HCT116 (cell line): Measurements from ENCODE around the gene EPHB3. TPM values are rescaled to one million over a fixed set of nuclear protein-coding genes. Genes with fewer than 3 reads are reported as not detected.

Experiments
- ATAC-seq: fragments of 200-7000 bp; cut with Tn5 transposase; 2 replicates; pipeline ENCODE4 v1.9.1; 2020; ENCODE audit warnings: mild to moderate bottlenecking, moderate library complexity
- BruUV-seq: library from RNA; stranded (reverse); fragments of 400-500 nt; replicated peaks from 2 replicates; lab custom pipeline; 2021; lab: Mats Ljungman, UMichigan
- CTCF ChIA-PET: fragments of 300-600 bp; sonication (Branson Sonifier 250); formaldehyde crosslinking; loops from one replicate; lab custom pipeline; 2021; ENCODE audit warnings: antibody characterized with exemption; lab: Charles Lee
- POLR2A ChIA-PET: fragments of 300-600, 350-600 bp; sonication (Branson Sonifier 250); formaldehyde crosslinking; loops from one replicate; lab custom pipeline; 2021; ENCODE audit warnings: antibody characterized with exemption; lab: Charles Lee
- RAD21 ChIA-PET, 2 experiments: fragments of 300-600 bp; sonication (Branson Sonifier 250); formaldehyde crosslinking; loops; one replicate each; lab custom pipeline; 2023; ENCODE audit warnings: low total read pairs in 2 of 2; ENCODE audit not compliant: uncharacterized antibody in 2 of 2, unreplicated experiment in 2 of 2, low non-redundant PET in 1 of 2; lab: Charles Lee
- DNase-seq: peaks from one replicate; pipeline ENCODE4 v3.0.0-alpha.2; 2010; ENCODE audit warnings: low read depth, low spot score
- H2AFZ ChIP-seq: fragments of 200-600 bp; shearing (Covaris generic), sonication (generic); 2 replicates; pipeline ENCODE4 v1.6.1; 2017; ENCODE audit warnings: low read depth, mixed run types, mixed read lengths, antibody characterized with exemption, low read length; ENCODE audit not compliant: poor library complexity, severe bottlenecking
- H3K27ac ChIP-seq: 2 replicates; pipeline ENCODE4 v1.5.1; 2012; ENCODE audit warnings: low read depth, low read length
- H3K27me3 ChIP-seq: fragments of 200-600 bp; sonication (generic); 2 replicates; pipeline ENCODE4 v1.6.1; 2016; ENCODE audit warnings: mixed run types, low read length, mixed read lengths; ENCODE audit not compliant: insufficient read depth
- H3K36me3 ChIP-seq, 2 experiments: fragments of 200-500 bp in 1 of 2; fragments of 200-600 bp in 1 of 2; sonication (Bioruptor generic) in 1 of 2; sonication (generic) in 1 of 2; 2 replicates each; pipeline versions ENCODE4 v1.5.1 to v1.6.1; 2014 to 2016; ENCODE audit warnings: low read length in 2 of 2, inconsistent platforms in 1 of 2, mixed read lengths in 1 of 2, mixed run types in 1 of 2; ENCODE audit not compliant: insufficient read depth in 2 of 2, control insufficient read depth in 1 of 2
- H3K4me1 ChIP-seq, 2 experiments: fragments of 200-600 bp in 1 of 2; sonication (generic) in 1 of 2; 2 replicates each; pipeline versions ENCODE4 v1.5.1 to v1.6.1; 2012 to 2017; ENCODE audit warnings: low read length in 2 of 2, inconsistent platforms in 1 of 2, mild to moderate bottlenecking in 1 of 2, mixed read lengths in 1 of 2, mixed run types in 1 of 2, moderate library complexity in 1 of 2; ENCODE audit not compliant: insufficient read depth in 2 of 2, control insufficient read depth in 1 of 2
- H3K4me2 ChIP-seq: fragments of 200-600 bp; sonication (generic); 2 replicates; pipeline ENCODE4 v1.6.1; 2017; ENCODE audit warnings: mixed run types, low read length, mixed read lengths
- H3K4me3 ChIP-seq, 2 experiments: fragments of 200-600 bp in 1 of 2; sonication (generic) in 1 of 2; replicated peaks in 1 of 2; 2 replicates each; pipeline ENCODE4 v1.5.1; 2011 to 2016; ENCODE audit warnings: low read length in 2 of 2, control low read depth in 1 of 2, low read depth in 1 of 2, mild to moderate bottlenecking in 1 of 2, mixed read lengths in 1 of 2, mixed run types in 1 of 2
- H3K79me2 ChIP-seq: fragments of 200-600 bp; sonication (generic); 2 replicates; pipeline ENCODE4 v1.6.1; 2017; ENCODE audit warnings: mild to moderate bottlenecking, mixed run types, low read length, moderate library complexity, mixed read lengths; ENCODE audit not compliant: insufficient read depth
- H3K9ac ChIP-seq: fragments of 200-600 bp; sonication (generic); 2 replicates; pipeline ENCODE4 v1.6.1; 2016; ENCODE audit warnings: low read length, mixed read lengths
- H3K9me2 ChIP-seq: fragments of 200-600 bp; sonication (generic), shearing (Covaris generic); 2 replicates; pipeline ENCODE4 v1.6.1; 2017; ENCODE audit warnings: mixed run types, mild to moderate bottlenecking, moderate library complexity; ENCODE audit not compliant: insufficient read depth
- H3K9me3 ChIP-seq, 2 experiments: fragments of 200-500 bp in 1 of 2; fragments of 200-600 bp in 1 of 2; sonication (Bioruptor generic) in 1 of 2; sonication (generic) in 1 of 2; 2 replicates each; pipeline ENCODE4 v1.6.1; 2014 to 2017; ENCODE audit warnings: low read length in 2 of 2, mixed read lengths in 2 of 2, inconsistent platforms in 1 of 2, low read depth in 1 of 2, mild to moderate bottlenecking in 1 of 2, mixed run types in 1 of 2, moderate library complexity in 1 of 2; ENCODE audit not compliant: control insufficient read depth in 1 of 2, insufficient read depth in 1 of 2
- H4K20me1 ChIP-seq: fragments of 200-600 bp; sonication (generic), shearing (Covaris generic); 2 replicates; pipeline ENCODE4 v1.6.1; 2017; ENCODE audit warnings: mixed run types, mild to moderate bottlenecking, moderate library complexity; ENCODE audit not compliant: insufficient read depth
- EZH2phosphoT487 ChIP-seq: fragments of 200-600 bp; IDR thresholded peaks from 2 replicates; pipeline ENCODE4 v1.6.1; 2018; ENCODE audit warnings: antibody characterized with exemption, borderline replicate concordance
- JUND ChIP-seq: IDR thresholded peaks from 2 replicates; pipeline ENCODE4 v1.6.1; 2012
- POLR2AphosphoS5 ChIP-seq: IDR thresholded peaks from 2 replicates; pipeline ENCODE4 v1.6.1; 2011; ENCODE audit warnings: mild to moderate bottlenecking, low read depth, low read length, moderate library complexity
- RAD21 ChIP-seq: IDR thresholded peaks from 2 replicates; pipeline ENCODE4 v1.6.1; 2012; ENCODE audit warnings: low read depth, mild to moderate bottlenecking
- intact Hi-C: fragments of 100-400 bp; cut with micrococcal nuclease; formaldehyde crosslinking; loops from 2 replicates; pipeline ENCODE4 v1.10.0; 2022
- total RNA-seq: library from RNA; stranded (reverse); gene quantifications from one replicate; pipeline ENCODE4 v1.2.1, GENCODE V29; 2021; ENCODE audit not compliant: unreplicated experiment
- TF ChIP-seq, protein P1 (sequence below), 3 experiments: fragments of 200-600 bp in 1 of 3; sonication (generic) in 1 of 3; IDR thresholded peaks in 2 of 3; conservative IDR thresholded peaks in 1 of 3; 2 replicates each; pipeline ENCODE4 v1.5.1; 2012 to 2017; ENCODE audit warnings: low read depth in 2 of 3, low read length in 2 of 3, antibody characterized with exemption in 1 of 3, borderline replicate concordance in 1 of 3, control low read depth in 1 of 3, mild to moderate bottlenecking in 1 of 3, mixed read lengths in 1 of 3, mixed run types in 1 of 3, moderate library complexity in 1 of 3; ENCODE audit not compliant: insufficient read depth in 1 of 3

The EPHB3 gene
- total RNA-seq, 1 experiment from 2014 or later: 6.5 TPM

DNA sequence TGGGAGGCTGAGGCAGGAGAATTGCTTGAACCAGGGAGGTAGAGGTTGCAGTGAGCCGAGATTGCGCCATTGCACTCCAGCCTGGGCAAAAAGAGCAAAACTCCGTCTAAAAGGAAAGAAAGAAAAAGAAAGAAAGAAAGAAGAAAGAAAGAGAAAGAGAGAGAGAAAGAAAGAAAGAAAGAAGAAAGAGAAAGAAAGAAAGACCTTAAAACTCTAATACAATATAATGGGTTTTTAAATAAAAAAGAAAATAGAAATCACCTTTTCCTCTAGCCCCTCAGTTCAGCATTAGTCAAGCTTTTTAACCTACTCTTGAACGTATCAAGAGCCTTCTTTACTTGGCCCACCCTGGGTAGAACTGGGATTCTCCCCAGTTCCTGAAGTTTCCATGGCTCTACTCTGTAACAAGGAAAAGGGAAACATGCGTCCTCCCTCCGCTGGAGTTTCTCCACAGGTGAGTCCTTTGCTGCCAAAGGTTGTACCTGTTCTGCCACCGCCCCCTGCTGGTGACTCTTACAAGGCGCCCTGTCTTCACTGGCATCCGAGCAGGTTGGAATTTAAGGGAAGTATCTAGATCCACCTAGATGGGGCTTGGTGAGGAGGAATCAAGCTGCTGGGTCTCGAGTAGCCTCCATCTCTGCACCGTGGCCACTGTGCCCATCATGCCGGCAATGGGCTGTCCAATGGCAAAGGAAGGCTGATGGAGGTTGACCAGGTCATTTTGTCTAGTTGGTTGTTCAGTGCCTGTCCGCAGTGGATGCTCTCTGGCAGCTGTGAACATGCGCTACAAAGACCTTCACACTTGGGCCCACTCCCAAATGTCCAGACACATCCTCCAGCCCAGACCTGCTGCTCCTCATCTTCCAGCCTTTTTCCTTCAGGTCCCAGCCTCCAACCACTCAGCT, 20.6 kb upstream of the EPHB3 start:
- ChIA-PET POLR2A (interaction anchor here (0.9 to 1.4 kb wide), 2 partner anchors 170 to 179 kb away, joined by 3 to 6 read pairs; partner anchors contain the start of gene POLR2H), RAD21 (interaction anchor here (2.7 to 2.9 kb wide), 2 partner anchors 169 kb away, joined by 10 to 19 read pairs; no protein-coding TSS in a partner anchor)
- H4K20me1 ChIP-seq: no peaks in the 10 kb centered on the region
- peaks cover 0 to 11% of the 10 kb centered on the region in 2 experiments; a peak in 2 of 4 replicates for H3K4me1 ChIP-seq
- H3K36me3 ChIP-seq: no peaks in the 10 kb centered on the region
- H3K9me3 ChIP-seq: no peaks in the 10 kb centered on the region
- H3K79me2 ChIP-seq: no peaks in the 10 kb centered on the region
- no peak overlapping the region for H3K4me3 ChIP-seq
- peak overlapping the region; percentile 97 for H2AFZ ChIP-seq
- intact Hi-C loops: loop anchor here (1.0 to 5.0 kb wide), 4 partner anchors 72 to 644 kb away; no protein-coding TSS in a partner anchor
- peak overlapping the region; percentile 58 for H3K4me2 ChIP-seq
- H3K9ac ChIP-seq: no peak overlapping the region
- no peak overlapping the region for H3K27ac ChIP-seq
- TF ChIP-seq RAD21 (peak; percentile 97), JUND (no peak), EZH2phosphoT487 (no peak), POLR2AphosphoS5 (no peak)
- TF ChIP-seq, protein P1, sequence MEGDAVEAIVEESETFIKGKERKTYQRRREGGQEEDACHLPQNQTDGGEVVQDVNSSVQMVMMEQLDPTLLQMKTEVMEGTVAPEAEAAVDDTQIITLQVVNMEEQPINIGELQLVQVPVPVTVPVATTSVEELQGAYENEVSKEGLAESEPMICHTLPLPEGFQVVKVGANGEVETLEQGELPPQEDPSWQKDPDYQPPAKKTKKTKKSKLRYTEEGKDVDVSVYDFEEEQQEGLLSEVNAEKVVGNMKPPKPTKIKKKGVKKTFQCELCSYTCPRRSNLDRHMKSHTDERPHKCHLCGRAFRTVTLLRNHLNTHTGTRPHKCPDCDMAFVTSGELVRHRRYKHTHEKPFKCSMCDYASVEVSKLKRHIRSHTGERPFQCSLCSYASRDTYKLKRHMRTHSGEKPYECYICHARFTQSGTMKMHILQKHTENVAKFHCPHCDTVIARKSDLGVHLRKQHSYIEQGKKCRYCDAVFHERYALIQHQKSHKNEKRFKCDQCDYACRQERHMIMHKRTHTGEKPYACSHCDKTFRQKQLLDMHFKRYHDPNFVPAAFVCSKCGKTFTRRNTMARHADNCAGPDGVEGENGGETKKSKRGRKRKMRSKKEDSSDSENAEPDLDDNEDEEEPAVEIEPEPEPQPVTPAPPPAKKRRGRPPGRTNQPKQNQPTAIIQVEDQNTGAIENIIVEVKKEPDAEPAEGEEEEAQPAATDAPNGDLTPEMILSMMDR (IDR thresholded peaks at IDR 0.05 in 2 of 3, conservative IDR thresholded peaks at IDR 0.05 in 1 of 3; ENCODE audit: borderline replicate concordance in 1 of 3, insufficient read depth in 1 of 3, low read depth in 2 of 3, low read length in 2 of 3): peak; percentile 96
- TF ChIP-seq, all 23 proteins: peak for 2
- peak; percentile 86 for DNase-seq
- CTCF ChIA-PET: interaction anchor here (0.7 to 6.8 kb wide), 15 partner anchors 8 to 646 kb away, joined by 3 to 152 read pairs (median 4); partner anchors contain the start of genes EPHB3 and FAM131A
- peak; percentile 85 for ATAC-seq
- BruUV-seq: no TSS peak
- H3K9me2 ChIP-seq: no peaks in the 10 kb centered on the region
- no peaks in the 10 kb centered on the region for H3K27me3 ChIP-seq
